Endometrial microvascular endothelial cells (primary cell): ENCODE results near the gene RARRES2. TPM values are rescaled to one million over a fixed set of nuclear protein-coding genes. Genes with fewer than 3 reads are reported as not detected.

Experiments
- in situ Hi-C: cut with HindIII; loops from 2 replicates; pipeline ENCODE4 v1.10.0; 2017; ENCODE audit warnings: low sequenced_read_pairs, low pct_unique_long_range_greater_than_20kb; ENCODE audit errors: inconsistent ontology term
- total RNA-seq: library from RNA; depleted of rRNA; stranded (reverse); fragments of >200 nt; gene quantifications from one replicate; pipeline ENCODE4 v1.2.3, GENCODE V29; 2015; ENCODE audit errors: inconsistent ontology term

RARRES2 gene
- total RNA-seq, 1 donor from 2014 or later = not detected

DNA sequence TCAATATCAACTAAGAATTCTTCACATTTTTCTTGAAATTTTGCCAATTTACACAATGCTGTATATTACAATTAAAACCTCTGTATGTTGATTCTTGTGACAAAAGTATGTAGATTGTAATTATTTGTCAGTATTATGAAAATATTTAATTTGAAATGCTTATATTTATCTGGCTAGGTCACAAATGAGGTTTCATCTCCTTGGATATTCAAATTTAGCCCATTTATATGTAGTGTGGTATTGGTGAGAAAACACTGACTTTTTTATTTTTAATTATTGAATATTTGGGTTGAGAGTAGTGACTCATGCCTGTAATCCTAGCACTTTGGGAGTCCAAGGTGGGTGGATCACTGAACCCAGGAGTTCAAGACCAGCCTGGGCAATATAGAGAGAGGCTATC is 2.9 kb upstream of the RARRES2 start:
- in situ Hi-C loops = no loop called here

DNA sequence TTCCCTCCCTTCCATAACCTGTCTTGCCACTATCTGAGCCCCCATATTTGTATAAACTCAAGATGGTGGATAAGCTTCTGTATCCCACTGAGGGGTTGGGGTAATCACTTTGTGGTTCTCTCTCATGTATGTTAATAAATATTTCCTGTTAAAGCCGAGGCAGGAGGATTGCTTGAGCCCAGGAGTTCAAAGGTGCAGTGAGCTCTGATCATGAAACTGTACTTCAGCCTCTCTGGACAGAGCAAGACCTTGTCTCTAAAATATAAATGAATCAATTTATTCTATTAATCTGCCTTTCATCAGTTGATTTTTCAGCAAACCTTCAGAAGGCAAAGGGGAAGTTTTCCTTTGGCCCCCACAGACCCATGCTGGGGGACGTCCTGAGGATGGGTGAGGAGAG is 1.8 kb upstream of the RARRES2 start:
- in situ Hi-C loops = no loop called here

DNA sequence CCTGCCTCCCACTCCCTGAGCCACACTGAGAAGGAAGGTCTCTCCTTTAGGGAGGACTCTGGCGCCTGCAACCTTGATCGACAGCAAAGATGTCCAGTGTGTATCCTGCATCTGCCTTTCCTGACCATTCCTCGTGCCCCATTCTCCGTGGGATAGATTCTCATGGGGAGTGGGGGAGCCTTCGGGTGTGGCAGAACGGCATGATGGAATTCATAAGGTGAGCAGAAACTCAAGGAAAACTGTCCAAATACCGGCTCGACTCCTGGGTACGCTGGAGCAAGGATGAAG is 636 bp upstream of the RARRES2 start:
- in situ Hi-C loops = no loop called here

DNA sequence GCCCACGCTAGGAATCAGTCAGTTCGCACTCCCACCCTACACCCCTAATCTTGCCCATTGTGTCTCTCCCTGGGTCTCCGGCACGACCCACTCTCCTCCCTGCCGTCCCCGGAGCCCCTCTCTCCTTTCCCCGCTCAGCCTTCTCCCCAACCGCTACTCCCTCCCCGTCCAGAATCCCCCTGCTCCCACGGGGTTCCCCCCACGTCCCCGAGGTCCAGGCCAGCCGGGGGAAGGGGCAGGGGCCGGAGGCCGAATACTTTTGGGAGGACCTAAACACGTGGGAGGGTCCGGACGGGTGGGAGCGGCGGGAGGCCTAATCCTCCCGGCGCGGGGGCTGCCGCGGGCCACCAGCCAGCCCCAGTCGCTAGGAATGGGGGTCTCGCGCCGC is 560 bp downstream of the RARRES2 start:
- in situ Hi-C loops = no loop called here

GRCh38 chr7:150340024-150340749 is 1.2 kb downstream of the RARRES2 start:
- in situ Hi-C loops = no loop called here

DNA sequence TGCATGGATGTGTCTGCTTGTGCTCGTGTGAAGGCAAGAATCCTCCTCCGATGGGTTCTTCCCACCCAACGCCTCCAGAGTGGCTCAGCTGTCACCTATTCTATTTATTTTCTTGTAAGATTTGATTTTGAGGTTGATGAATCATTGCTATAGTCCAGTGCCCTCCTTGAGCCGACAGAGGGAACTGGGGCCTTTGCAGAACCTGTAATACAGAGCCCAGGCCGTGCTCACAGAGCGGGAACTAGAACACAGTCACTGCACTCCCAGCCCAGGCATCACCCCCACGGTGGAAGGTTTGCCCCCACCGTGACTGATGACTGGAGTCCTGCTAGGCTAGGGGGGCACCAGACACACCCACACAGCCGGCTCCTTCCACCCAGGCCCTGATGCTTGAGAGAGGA is 2.0 kb downstream of the RARRES2 start:
- in situ Hi-C loops = no loop called here

DNA sequence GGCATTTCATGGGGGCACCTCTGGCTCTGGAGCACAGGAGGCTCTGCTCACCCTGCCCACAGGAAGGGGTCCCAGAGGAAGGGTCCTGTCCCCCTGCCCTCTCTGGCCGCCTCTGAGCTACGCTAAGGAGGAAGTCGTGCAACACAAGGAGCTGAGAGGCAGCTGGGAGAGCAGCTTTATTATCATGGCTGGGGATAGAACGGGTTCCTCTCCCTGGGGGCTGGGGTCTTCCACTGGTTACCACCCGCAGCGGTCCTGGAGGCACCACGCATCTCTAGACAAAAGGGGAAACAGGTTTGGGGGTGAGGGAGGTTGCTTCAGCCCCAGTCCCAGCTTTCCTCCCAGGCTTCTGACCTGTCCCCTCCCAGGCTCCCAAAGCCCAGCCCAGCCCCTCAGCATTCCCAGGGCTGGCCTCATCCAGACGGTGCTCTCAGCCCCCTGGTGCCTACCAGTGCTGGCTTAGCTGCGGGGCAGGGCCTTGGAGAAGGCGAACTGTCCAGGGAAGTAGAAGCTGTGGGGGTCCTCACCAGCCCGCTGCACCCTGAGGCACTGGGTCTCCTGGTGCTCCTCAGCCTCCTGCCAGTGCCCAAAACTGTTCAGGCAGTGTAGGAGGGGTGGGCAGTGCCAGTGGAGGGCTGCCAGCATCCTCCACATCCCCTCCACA is 3.1 kb downstream of the RARRES2 start:
- in situ Hi-C loops = no loop called here

- in situ Hi-C loops = no loop called here
Observed at GRCh38 chr7:150337659-150338081, 3.8 kb downstream of the RARRES2 start.

GRCh38 chr7:150337179-150337578 is 4.2 kb downstream of the RARRES2 start:
- in situ Hi-C loops = no loop called here

GRCh38 chr7:150336746-150337145 is 4.7 kb downstream of the RARRES2 start:
- in situ Hi-C loops = no loop called here

DNA sequence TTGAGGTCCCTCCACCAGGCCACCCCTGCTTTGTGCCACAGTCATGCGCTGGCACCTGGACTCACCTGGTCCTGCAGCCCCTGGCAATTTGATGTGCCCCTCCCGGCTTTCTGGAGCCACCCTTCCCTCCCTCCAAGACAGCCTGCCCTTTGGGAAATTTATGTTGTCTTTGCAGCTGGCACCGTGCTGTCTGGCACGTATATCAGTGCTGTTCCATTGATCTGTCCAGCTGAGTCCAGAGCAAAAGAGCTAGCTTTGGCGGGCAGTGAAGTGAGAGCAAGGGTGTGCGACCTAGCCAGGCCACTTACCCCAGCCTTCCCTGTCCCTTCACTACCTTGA is 5.7 kb downstream of the RARRES2 start:
- in situ Hi-C loops = no loop called here

- in situ Hi-C loops = no loop called here
Observed at GRCh38 chr7:150335108-150335773, 6.2 kb downstream of the RARRES2 start.

- in situ Hi-C loops = no loop called here
Observed at GRCh38 chr7:150334108-150334507, 7.3 kb downstream of the RARRES2 start.

DNA sequence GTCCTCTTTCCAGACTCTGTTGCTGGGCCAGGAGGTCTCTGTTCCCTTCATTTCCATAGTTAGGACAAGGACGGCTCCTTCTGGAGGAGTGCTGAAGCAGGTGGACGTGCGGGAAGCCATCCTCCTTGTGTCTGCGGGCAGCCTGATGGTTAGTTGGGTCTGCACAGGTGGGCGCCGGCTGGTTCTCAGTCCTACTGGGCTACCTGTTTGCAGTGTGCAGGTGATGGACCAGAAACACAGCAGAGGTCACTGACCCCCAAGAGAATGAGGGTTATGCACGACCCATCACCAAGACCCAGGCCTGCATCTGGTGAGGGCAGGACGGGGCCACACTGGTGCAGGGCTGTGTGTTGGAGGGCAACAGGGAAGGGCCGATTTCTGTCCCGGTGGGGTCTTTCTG is 7.8 kb downstream of the RARRES2 start:
- in situ Hi-C loops = no loop called here

GRCh38 chr7:150332852-150333635 is 8.4 kb downstream of the RARRES2 start:
- in situ Hi-C loops = no loop called here

- in situ Hi-C loops = no loop called here
Observed at GRCh38 chr7:150330211-150330885, 11.1 kb downstream of the RARRES2 start.

DNA sequence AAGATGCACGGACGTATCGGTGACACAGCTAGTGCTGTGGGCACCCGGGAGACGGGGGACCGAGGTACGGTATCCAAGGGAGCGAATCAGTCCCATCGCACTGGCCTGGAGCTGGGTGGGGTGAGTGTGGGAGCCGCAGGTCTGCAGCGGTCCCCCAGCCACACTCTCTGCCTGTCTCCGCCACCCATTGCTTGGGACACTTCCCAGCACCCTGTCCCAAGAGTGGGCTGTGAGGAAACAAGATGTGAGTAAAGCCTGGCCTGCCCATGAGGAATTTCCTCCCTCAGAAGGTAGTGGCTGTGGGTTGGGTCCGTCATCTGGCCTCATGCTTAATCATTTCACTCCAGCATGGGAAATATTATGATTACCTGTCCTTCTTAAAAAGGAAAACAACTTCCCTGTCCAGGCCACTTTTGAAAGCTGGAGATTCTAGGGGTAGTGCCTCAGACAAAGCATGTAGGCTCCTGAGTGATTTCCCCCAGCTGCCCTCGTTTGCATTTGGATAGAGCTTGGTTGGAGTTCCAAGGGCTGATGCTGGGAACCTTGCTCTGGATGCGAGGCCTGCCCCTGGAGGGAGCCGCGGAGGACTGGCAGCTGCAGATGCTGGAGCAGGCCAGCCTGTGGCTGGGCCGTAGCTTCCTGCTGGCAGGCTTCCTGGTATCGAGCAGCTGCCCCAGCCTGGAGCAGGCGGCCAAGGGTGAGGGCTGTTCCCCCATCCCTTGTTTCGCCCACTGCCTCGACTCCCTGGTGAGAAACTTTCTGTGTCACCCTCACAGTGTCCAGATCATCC is 11.9 kb downstream of the RARRES2 start:
- in situ Hi-C loops = no loop called here

DNA sequence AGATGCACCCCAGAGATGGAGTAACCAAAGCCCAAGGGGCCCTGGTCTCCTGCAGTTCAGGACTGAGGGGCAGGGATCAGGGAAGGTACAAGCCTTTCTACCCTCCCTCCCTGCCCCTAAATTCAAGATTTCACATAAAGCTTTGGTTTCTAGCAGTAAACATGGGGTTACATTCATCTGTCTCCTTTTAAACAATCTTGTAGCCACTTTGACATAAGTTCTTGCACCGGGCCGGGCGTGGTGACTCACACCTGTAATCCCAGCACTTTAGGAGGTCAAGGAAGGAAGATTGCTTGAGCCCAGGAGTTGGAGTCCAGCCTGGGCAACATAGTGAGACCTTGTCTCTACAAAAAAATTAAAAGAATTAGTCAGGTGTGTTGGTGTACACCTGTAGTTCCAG is 14.1 kb downstream of the RARRES2 start:
- in situ Hi-C loops = no loop called here
